ENCODE results near the gene HERPUD1. TPM values are rescaled to one million over a fixed set of nuclear protein-coding genes. Genes with fewer than 3 reads are reported as not detected.

Gene HERPUD1
- total RNA-seq, 1 experiment from 2014 or later = 104 TPM

Other genes starting within 250 kb of the HERPUD1 start
- gene MT1X, start 249.7 kb upstream of the HERPUD1 start, total RNA-seq (2014; rRNA removed; shearing (Covaris generic)) = 200 and 232 TPM in 2 replicates
- 106 and 123 TPM in 2 replicates for gene NUP93, start 202.0 kb upstream of the HERPUD1 start, total RNA-seq (2014; rRNA removed; shearing (Covaris generic))
- not detected in 2 replicates for gene SLC12A3, start 66.9 kb upstream of the HERPUD1 start, total RNA-seq (2014; rRNA removed; shearing (Covaris generic))
- gene CETP, start 29.8 kb downstream of the HERPUD1 start, total RNA-seq (2014; rRNA removed; shearing (Covaris generic)) = not detected in 2 replicates
- 25.2 and 31.1 TPM in 2 replicates for gene NLRC5, start 57.4 kb downstream of the HERPUD1 start, total RNA-seq (2014; rRNA removed; shearing (Covaris generic))
- gene CPNE2, start 160.4 kb downstream of the HERPUD1 start, total RNA-seq (2014; rRNA removed; shearing (Covaris generic)) = 27.5 and 34.3 TPM in 2 replicates